Stimulated activated CD8-positive, alpha-beta memory T cell treated with anti-CD3 and anti-CD28 coated beads, Interleukin-15, amount 100 ng/mL, for 4 hours (primary cell): ENCODE data around the gene MBNL1.

Experiments
- DNase-seq, 2 donors: peaks; one replicate each; pipeline ENCODE4 v3.0.0-alpha.2; 2020; ENCODE audit warnings: low read depth in 2 of 2

Gene MBNL1

DNA sequence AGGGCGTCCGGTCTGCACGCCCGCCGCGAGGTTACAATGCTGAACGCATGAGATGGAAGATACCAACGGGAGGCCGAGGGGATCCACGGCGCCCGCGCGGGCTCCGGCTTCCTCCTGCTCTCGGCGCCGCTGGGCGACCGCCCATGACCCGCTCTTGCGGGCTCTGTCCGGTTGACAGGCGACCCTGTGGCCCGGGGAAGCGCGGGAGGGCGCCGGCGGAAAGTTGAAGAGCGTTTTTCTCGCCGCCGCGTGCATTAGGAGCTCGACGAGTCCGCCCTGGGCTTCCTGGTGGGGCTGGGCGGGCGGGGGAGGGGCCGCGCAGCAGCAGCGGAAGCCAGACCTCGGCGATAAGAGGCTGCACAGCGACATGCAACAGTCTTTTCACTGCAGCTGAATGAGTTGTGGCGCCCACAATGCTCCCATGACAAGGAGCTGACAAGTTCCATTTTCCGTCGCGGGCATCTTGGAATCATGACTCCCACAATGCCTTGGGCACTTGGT lies at the start of gene MBNL1:
MBNL1 (plus strand) TSS at position 375 of the 501 bp plus-strand sequence. CDS start 31,265 bp downstream, outside the sequence.
- peak; percentile 72 to 73 for DNase-seq

- DNase-seq = no peak
Observed at GRCh38 chr3:152219216-152219615, 49.5 kb upstream of the MBNL1 start.

GRCh38 chr3:152219769-152220255 lies 48.9 kb upstream of the MBNL1 start:
- no peak for DNase-seq

GRCh38 chr3:152222327-152222726 lies 46.4 kb upstream of the MBNL1 start:
- no peak for DNase-seq

DNA sequence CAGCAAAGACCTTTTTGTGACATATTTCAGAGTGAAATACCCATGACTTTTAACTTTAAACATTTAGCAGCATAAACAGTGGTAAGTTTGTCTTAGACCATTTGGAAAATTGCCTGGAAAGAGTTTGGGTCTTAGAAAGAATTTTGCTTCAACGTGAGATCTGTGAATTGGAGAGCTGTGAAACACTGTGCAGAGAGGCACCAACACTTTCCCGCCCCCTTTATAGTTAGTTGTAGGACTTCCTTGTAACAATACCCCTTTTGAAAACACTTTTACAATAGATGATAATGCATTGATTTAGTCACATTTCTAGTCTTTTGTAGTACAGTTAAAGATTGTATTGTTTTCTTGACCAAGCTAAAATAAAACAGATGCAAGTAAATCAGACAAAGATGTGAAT lies 43.5 kb upstream of the MBNL1 start:
- no peak for DNase-seq

DNA sequence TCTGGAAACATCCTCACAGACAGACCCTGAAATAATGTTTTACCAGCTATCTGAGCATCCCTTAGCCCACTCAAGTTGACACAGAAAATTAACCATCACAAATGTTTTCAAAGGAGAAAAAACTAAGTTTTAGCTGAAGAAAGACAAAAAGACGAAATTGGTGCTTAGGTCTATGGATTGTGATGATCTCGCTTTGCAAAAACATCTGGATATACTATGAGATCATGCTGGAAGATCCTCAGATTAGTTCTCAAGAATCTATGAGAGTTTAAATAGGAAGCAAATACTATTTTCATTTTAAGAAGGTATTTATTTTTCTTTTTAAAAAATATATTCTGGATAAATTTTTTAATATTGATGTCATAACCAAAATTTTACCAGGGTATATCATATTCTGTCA lies 42.6 kb upstream of the MBNL1 start:
- DNase-seq = no peak

GRCh38 chr3:152227027-152227426 lies 41.7 kb upstream of the MBNL1 start:
- DNase-seq = no peak

GRCh38 chr3:152229692-152230091 lies 39.0 kb upstream of the MBNL1 start:
- no peak for DNase-seq

DNA sequence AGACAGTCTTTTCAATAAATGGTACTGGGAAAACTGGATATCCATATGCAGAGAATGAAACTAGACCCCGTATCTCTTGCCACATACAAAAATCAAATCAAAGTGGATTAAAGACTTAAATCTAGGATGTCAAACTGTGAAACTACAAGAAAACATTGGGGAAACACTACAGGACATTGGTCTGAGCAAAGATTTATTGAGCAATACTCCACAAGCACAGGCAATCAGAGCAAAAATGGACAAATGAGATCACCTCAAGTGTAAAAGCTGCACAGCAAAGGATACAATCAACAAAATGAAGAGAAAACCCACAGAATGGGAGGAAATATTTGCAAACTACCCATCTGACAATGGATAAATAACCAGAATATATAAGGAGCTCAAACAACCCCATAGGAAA lies 38.4 kb upstream of the MBNL1 start:
- no peak for DNase-seq

DNA sequence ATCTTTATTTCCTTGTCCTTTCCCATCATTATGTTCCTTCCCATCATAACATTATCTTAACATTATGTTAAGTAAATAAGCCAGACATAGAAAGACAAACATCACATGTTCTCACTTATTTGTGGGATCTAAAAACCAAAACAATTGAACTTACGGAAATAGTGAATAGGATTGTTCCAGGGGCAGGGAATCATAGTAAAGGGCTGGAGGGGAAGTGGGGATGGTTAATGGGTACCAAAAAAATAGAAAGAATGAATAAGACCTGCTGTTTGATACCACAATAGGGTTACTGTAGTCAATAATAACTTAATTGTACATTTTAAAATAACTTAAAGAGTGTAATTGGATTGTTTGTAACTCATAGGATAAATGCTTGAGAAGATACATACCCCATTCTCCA lies 36.7 kb upstream of the MBNL1 start:
- no peak for DNase-seq

GRCh38 chr3:152232679-152233078 lies 36.0 kb upstream of the MBNL1 start:
- no peak for DNase-seq

DNA sequence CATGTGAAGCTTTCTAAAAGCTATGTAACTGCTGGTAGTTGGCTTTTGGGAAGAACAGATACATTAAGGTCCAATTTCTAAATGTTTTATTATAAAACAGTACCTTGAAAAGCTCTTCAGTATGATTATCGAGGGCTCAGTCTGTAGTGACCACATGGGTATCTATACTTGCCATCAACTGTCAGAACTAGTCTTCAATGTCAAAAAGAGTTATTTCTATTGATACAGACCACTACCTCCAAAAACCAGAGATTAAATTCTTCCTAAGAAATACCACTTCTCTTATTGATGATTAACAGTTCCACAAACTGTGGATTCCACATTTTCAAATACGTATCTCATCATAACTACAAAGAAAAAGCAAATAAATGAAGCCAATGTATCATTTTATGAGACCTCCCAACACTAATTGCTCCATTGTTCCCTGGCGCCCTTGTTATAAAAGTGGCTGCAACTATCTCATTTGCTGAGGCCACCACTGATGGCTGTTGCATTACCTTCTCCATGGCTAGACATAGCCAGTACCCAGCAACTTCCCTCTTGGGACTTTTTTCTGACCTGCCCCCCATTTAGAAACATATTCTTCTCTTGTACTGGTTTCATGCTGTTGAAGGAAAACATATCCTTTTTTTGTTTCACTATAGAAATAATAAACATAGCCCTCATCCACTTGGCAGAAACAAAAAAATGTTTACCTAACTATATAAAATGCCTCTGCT lies 33.9 kb upstream of the MBNL1 start:
- DNase-seq = no peak

DNA sequence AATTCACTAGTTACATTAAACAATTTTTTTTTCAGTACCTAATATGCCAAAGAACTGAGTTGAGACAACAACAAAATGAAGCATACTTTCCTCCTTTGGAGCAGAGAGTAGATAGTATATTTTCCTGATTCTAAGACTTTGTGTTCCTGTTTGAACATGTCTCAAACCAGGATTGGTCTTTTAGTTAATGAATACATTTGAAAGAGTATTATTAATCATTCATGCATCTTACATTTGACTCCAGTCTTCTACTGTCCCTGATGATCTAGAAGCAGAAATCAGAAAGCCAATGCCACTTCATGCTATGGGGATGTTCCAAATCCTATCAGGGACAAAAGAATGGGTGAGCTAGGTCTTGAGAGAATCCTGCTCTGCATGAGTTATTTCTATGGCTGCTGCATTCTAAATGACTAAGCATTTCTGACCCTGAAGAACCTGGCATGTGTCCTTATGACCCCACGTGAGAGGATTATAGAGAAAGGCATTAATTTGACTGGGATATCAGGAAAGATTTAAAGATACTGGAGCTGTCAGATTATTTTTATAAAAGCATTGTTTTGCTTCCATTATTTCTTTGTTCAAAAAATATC lies 32.9 kb upstream of the MBNL1 start:
- DNase-seq = no peak

DNA sequence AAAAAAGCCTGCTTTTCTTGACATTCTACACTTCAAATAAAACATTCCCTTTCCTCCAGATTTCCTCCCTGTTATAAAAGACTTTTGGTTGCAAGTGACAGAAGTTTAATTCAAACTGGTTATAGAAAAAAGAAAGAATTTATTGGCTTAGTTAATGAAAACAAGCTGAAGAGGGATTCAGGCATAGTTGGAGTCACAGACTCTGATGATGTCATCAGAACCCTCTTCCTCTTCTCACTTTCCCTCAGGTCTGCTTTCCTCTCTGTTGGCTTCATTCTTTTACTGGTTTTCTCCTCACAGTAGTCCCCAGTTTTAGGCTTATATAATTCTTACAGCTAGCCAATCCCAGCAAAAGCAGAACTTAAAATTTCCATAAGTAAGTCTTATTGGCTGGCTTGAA lies 32.0 kb upstream of the MBNL1 start:
- DNase-seq = no peak

DNA sequence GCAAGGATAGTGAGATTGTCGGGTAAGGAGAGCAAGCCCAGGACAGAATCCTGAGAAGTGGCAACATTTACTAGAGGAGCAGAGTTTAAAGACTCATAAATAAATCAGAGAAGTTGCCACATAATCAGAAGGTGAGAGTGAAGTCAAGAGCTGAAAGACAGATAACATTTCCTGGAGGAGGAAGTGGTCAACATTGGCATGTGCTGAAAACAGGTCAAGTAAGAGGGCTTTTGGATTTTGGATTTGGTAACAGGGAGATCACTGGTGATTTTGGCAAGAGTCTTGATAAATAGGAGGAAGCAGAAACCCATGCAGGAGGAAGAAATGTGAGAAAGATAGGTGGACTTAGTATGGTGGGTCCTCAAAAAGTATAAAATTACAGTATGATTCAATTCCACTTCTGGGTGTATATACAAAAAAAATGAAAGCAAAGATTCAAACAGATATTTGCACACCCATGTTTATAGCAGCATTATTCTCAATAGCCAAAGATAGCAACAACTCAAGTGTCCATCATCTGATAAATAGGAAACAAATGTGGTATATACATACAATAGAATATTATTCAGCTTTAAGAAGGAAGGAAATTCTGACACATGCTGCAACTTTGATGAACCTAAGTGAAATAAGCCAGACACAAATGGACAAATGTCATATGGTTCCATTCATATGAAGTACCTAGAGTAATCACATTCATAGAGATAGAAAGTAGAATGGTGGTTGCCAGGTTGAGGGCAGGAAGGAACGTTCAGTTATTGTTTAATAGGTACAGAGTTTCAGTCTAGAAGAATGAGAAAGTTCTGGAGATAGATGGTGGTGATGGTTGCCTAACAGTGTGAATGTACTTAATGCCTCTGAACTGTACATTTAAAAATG lies 27.3 kb upstream of the MBNL1 start:
- no peak for DNase-seq

DNA sequence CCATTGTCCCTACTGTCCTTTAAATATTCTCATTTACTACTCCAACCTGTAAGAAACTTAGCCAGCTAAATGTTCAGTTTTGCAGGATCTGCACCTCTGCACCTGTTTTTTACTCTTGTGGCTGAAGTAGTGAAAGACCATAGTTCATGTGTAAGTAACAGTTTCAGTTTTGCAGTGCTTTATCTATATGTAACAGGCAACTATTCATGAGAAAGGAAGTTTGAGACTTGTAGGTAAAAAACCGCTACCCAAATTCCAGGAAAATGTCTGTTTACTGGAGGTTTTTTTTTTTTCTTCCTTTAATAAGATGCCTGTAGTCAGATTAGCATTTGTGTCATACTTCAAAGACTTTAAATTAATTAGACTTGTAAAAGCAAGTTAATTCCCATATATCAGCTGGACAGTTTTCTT lies 25.4 kb upstream of the MBNL1 start:
- DNase-seq = no peak

GRCh38 chr3:152243721-152244516 lies 24.8 kb upstream of the MBNL1 start:
- DNase-seq = no peak

- DNase-seq = no peak
Observed at GRCh38 chr3:152244517-152244888, 24.2 kb upstream of the MBNL1 start.

DNA sequence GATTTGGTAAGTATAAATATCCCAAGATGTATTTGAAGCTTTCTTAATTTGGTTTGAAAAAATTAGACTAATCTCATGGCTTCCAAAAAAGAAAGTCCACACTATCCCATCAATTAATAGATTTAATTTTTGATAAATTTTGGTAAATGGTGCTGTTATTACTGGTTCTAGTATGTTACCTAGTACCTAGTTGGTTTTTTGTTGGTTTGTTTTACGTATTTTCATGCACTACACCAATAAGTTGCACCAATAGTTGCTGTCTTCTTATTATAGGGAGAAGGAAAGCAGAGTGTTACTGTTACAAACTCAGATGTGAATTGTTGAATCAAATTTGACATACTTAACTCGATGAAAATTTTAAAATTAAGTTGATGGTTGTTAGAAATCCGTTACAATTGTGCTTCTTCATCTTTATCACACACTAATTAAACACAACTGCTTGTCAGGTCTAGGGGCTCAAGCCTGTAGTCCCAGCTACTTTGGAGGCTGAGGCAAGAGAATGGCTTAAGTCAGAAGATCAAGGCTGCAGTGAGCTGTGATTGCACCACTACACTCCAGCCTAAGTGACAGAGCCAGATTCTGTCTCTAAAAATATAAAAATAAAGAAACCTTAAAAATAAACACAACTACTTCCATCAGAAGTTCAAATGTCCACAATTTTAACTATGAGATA lies 23.1 kb upstream of the MBNL1 start:
- no peak for DNase-seq

- no peak for DNase-seq
Observed at GRCh38 chr3:152251916-152252315, 16.8 kb upstream of the MBNL1 start.

GRCh38 chr3:152252755-152253154 lies 16.0 kb upstream of the MBNL1 start:
- no peak for DNase-seq
